Mucosa of descending colon (tissue), 3 donors: ENCODE data around the gene BICRAL. TPM values are rescaled to one million over a fixed set of nuclear protein-coding genes. Genes with fewer than 3 reads are reported as not detected.

Experiments
- ATAC-seq: fragments of 200-7000 bp; cut with Tn5 transposase; one replicate; pipeline ENCODE4 v1.9.1; 2020; ENCODE audit warnings: mild to moderate bottlenecking, moderate library complexity
- DNase-seq, 3 donors: peaks; one replicate each; pipeline ENCODE4 v3.0.0-alpha.2; 2020
- H3K36me3 ChIP-seq: fragments of 200-600 bp; one replicate; pipeline ENCODE4 v1.8.0; 2021; ENCODE audit warnings: low read depth, mild to moderate bottlenecking
- H3K4me1 ChIP-seq: fragments of 200-600 bp; one replicate; pipeline ENCODE4 v1.8.0; 2021; ENCODE audit warnings: low read depth, mild to moderate bottlenecking
- H3K4me3 ChIP-seq: fragments of 200-600 bp; one replicate; pipeline ENCODE4 v1.8.0; 2021; ENCODE audit warnings: mild to moderate bottlenecking
- H3K9me3 ChIP-seq: fragments of 200-600 bp; one replicate; pipeline ENCODE4 v1.8.0; 2021; ENCODE audit warnings: mild to moderate bottlenecking
- intact Hi-C, 2 donors: fragments of 100-400 bp; cut with DNase I in 1 of 2; cut with micrococcal nuclease in 1 of 2; formaldehyde crosslinking; loops; one replicate each; pipeline versions ENCODE4 v1.11.0 to v1.11.1; 2022; cut with DNase I, micrococcal nuclease
- total RNA-seq, 3 donors: library from RNA; stranded (reverse); fragmentation: NEBNext Ultra II Directional in 2 of 3; extraction: Animal tissue kit (Norgen Biotek cat#: 25700) in 2 of 3; gene quantifications; one replicate each; pipeline versions ENCODE4 v1.2.1 to v1.2.4, GENCODE V29; 2021 to 2023
- TF ChIP-seq, protein P1 (sequence below): fragments of 200-600 bp; IDR thresholded peaks from one replicate; pipeline ENCODE4 v1.8.0; 2022; ENCODE audit warnings: antibody characterized with exemption, mild to moderate bottlenecking
- donor health status: DM: no; HTN: no; CAD: no; lungs with moderate emphysema.
- donor health status: DM: no; HTN: no; CAD: no.
- donor health status: DM: no; HTN: yes; CAD: no.

Gene BICRAL
- total RNA-seq, 3 donors from 2014 or later = 18.3 to 26.2 (median 23.4) TPM

GRCh38 chr6:42817907-42818306 is 36.1 kb downstream of the BICRAL start:
- ATAC-seq (no peak), DNase-seq (no peak)
- TF ChIP-seq, protein P1, sequence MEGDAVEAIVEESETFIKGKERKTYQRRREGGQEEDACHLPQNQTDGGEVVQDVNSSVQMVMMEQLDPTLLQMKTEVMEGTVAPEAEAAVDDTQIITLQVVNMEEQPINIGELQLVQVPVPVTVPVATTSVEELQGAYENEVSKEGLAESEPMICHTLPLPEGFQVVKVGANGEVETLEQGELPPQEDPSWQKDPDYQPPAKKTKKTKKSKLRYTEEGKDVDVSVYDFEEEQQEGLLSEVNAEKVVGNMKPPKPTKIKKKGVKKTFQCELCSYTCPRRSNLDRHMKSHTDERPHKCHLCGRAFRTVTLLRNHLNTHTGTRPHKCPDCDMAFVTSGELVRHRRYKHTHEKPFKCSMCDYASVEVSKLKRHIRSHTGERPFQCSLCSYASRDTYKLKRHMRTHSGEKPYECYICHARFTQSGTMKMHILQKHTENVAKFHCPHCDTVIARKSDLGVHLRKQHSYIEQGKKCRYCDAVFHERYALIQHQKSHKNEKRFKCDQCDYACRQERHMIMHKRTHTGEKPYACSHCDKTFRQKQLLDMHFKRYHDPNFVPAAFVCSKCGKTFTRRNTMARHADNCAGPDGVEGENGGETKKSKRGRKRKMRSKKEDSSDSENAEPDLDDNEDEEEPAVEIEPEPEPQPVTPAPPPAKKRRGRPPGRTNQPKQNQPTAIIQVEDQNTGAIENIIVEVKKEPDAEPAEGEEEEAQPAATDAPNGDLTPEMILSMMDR = no peak
- H3K9me3 ChIP-seq = no peaks in the 10 kb centered on the region
- H3K36me3 ChIP-seq = no peaks in the 10 kb centered on the region
- no peak overlapping the region for H3K4me3 ChIP-seq
- intact Hi-C loops = no loop called here
- H3K4me1 ChIP-seq = no peaks in the 10 kb centered on the region

- H3K4me1 ChIP-seq = no peaks in the 10 kb centered on the region
- ATAC-seq = no peak
- no peaks in the 10 kb centered on the region for H3K9me3 ChIP-seq
- intact Hi-C loops = no loop called here
- DNase-seq = no peak
- TF ChIP-seq, protein P1 = no peak
- H3K36me3 ChIP-seq = no peaks in the 10 kb centered on the region
- no peak overlapping the region for H3K4me3 ChIP-seq
Observed at GRCh38 chr6:42818416-42818815, 36.6 kb downstream of the BICRAL start.

DNA sequence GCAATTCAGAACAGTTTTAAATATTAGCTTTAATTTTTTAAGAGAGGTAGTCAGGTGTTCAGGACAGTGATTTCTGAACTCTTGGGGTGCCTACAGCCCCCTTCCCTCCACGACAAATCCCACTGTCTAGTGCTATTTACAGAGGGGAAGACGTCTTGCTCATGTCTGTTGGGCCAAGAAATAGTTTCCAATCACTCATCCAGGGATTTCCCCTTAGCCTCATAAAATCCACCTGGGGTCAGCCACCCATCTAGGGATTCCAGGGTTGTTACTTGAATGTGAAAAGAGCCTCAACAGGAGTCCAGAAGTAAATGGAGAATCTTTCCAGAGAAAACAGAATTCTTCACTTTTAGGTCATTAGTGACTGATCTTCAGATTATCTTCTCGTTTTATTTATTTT is 37.0 kb downstream of the BICRAL start:
- no peak for ATAC-seq
- no peaks in the 10 kb centered on the region for H3K36me3 ChIP-seq

DNA sequence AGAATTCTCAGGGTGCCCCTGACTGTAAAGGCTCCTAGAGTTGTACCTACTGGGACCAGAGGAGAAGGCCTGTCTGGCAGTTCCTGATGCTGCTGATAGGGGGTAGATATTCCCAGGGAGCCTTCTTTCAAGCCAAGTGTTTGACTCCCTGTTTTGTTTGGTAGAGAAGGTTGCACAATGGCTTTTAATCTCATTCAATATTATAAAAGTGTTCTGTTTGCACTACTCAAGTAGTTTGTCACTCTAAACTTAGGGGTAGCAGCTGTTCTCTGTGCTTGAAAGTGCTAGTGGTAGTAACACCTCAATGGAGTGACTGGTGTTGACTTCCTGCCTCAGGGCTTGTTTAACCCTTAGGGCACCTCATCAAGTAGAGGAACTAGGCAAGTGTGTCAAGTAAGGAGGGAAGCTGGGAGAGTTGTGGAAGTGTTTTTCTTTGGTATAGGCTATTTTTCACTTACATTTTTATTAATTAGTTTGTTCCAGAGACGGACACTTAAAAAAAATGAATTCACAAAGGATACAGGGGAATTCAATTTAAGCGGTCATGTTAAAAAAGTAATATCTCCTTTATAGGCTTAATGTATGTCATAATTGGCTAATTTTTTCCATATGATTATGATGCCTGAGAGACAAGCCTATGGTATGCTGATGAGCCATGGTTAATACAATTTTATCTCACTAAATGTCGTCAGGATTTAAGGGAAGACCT is 38.1 kb downstream of the BICRAL start:
- Histone ChIP-seq H3K36me3 (no peaks in the 10 kb centered on the region), H3K9me3 (no peaks in the 10 kb centered on the region), H3K4me3 (no peak overlapping the region), H3K4me1 (no peaks in the 10 kb centered on the region)
- TF ChIP-seq, protein P1 = no peak
- DNase-seq (no peak), ATAC-seq (peak; percentile 90)
- intact Hi-C loops = no loop called here

More for the DNA sequence above, 37.0 kb downstream of the BICRAL start:
- DNase-seq = no peak
- Histone ChIP-seq H3K9me3 (no peaks in the 10 kb centered on the region), H3K4me1 (no peaks in the 10 kb centered on the region), H3K4me3 (no peak overlapping the region)
- intact Hi-C loops = no loop called here
- TF ChIP-seq, protein P1 = no peak

DNA sequence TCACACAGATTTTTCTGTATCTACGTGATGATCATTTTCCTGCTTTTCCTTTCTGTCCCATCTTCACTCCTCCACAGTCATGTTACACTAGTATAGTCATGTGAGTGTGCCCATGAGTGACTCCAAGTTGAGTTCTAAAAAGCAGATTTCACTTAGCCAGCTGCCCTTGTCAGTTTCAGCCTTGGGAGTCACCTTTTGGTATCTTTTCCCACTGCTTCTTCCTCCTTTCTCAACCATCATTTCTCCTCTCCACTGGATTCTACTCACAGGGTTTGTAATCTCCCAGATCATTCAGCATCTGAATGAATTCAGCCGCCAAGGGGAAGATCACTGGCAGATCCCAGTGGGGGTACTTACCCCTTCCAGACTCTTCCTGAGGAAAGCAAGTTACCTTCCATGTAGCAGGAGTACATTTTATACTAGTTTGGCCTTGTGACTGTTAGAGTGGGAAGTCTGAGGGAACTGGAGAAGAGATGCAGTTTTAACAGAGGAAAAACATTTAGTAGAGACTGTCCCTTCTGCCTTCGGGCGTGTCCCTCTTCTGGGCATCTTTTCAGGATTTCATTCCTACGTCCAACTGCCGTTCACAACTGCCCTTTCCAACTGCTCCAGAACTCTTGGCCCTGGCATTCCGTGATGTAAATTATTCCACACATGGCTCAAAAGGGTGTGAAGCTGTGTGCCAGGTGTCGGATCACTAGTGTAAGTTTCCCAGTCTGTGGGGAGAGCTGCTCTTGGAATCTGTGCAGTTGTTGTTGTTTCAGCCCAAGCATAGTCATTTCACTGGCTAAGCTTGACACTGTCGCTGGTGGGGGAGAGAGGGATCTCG is 38.9 kb downstream of the BICRAL start:
- ATAC-seq (peak; percentile 24), DNase-seq (peak in 1 of 3 donors; percentile 14)
- TF ChIP-seq, protein P1 = no peak
- Histone ChIP-seq H3K9me3 (no peaks in the 10 kb centered on the region), H3K36me3 (no peaks in the 10 kb centered on the region), H3K4me3 (no peak overlapping the region), H3K4me1 (no peaks in the 10 kb centered on the region)
- intact Hi-C loops = no loop called here
